Brain microvascular endothelial cell (primary cell): ENCODE results near the gene RNASE4.
A peak's percentile ranks its signal among the peaks of the same experiment; 100 is the strongest.

Experiments
- DNase-seq: peaks from one replicate; pipeline ENCODE4 v3.0.0-alpha.2; 2020
- H3K27ac ChIP-seq: fragments of 250-450 bp; sonication (Bioruptor Pico); 2 replicates; pipeline ENCODE4 v1.5.1; 2020; ENCODE audit warnings: mild to moderate bottlenecking, moderate library complexity
- H3K27me3 ChIP-seq: fragments of 250-450 bp; sonication (Bioruptor Pico); replicated peaks from 2 replicates; pipeline ENCODE4 v1.5.1; 2020; ENCODE audit warnings: mild to moderate bottlenecking
- H3K36me3 ChIP-seq: fragments of 250-450 bp; sonication (Bioruptor Pico); replicated peaks from 2 replicates; pipeline ENCODE4 v1.5.1; 2020; ENCODE audit warnings: mild to moderate bottlenecking
- H3K4me3 ChIP-seq: 2 replicates; pipeline ENCODE4 v1.5.1; 2011; ENCODE audit warnings: low read depth, mild to moderate bottlenecking, control low read depth, low read length, moderate library complexity
- CTCF ChIP-seq: IDR thresholded peaks from 2 replicates; pipeline ENCODE4 v1.5.1; 2011; ENCODE audit warnings: low read depth, mild to moderate bottlenecking, moderate library complexity, low read length, control low read depth, inconsistent platforms; ENCODE audit errors: missing control alignments
- in situ Hi-C: cut with HindIII; loops from 2 replicates; pipeline ENCODE4 v1.10.0; 2017; ENCODE audit warnings: low sequenced_read_pairs, low pct_ligation_motif_present

Gene RNASE4

DNA sequence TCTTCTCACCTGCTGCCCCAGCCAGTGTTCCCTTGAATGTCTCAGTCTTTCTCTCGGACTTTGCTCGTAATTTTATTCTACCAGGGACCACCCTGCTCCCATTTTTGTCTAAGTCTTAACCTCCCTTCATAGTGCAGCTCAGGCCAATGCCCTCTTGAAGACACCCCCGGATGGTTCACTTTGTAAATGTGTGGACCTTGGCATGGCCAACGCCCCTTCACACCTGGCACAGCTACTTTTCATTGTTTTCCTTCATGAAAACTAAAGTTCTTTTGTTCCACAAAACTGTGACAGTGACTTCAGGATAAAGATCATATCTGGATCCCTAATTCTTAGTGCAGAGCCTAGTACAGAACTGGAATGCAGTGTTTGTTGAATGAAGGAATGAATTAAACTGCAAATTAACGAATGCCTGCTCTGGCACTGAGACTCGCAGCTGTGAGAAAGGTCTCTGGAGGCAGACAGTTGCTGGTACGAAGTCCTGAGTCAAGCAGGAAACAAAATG, 3.5 kb upstream of the RNASE4 start:
- H3K36me3 ChIP-seq: no peaks in the 10 kb centered on the region
- in situ Hi-C loops: no loop called here
- no peak for DNase-seq
- peak overlapping the region; percentile 98 for H3K27ac ChIP-seq
- H3K4me3 ChIP-seq: peak overlapping the region; percentile 88
- TF ChIP-seq CTCF: no peak
- no peaks in the 10 kb centered on the region for H3K27me3 ChIP-seq

DNA sequence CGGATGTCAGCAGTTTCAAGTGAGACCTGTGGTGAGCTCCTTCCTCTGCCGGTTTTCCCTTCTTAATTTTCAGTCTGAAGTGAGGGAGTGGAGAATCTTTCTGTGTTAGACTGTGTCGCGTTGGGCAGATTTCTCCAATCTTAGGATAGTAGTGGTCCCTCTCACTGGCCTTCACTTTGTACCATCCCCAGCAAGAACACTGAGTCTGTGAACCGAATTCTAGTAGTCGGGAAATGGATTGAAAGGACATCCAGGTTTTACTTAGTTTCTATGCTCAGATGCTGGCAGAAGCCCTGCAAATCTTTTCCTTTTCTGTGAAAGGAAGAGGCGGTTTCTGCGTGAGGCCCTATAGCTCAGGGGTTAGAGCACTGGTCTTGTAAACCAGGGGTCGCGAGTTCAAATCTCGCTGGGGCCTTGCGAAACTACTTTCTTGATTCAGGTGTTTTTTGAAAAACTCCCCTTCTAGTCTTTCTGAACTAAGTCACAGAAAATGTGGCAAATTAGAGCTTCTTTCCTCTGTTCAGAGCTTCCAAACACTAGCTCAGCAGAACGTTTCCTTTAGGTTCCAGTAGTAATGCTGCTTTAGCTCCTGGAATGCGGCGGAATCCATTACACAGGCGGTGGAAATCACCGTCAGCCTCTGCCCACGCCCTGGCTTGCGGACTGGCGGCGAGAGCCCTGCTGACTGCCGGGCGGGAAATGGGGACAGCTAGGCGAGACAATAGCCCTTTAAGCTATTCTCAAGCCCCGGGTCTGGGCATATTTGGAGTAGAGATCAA, 2.8 kb upstream of the RNASE4 start:
- Histone ChIP-seq H3K36me3 (no peaks in the 10 kb centered on the region), H3K27me3 (no peaks in the 10 kb centered on the region), H3K27ac (peak overlapping the region; percentile 98), H3K4me3 (peak overlapping the region; percentile 88)
- in situ Hi-C loops: no loop called here
- peak; percentile 95 for DNase-seq
- TF ChIP-seq CTCF: no peak

DNA sequence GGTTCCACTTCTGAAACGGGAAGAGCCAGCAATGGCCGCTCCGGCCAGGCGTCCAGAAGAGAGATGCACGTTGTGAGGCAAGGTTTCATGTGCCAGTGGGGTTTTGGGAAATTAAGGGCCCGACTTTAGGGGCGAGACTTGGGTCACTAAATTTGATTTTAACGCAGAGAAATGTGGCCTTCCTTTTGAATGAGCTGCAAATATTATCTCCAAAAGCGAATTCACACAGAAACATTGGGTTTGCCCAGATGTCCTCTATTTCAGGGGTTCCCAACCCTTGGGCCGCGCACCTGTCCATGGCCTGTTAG, 2.3 kb upstream of the RNASE4 start:
- Histone ChIP-seq H3K36me3 (no peaks in the 10 kb centered on the region), H3K27ac (peak overlapping the region; percentile 98), H3K4me3 (peak overlapping the region; percentile 88), H3K27me3 (no peaks in the 10 kb centered on the region)
- no peak for DNase-seq
- in situ Hi-C loops: no loop called here
- no peak for TF ChIP-seq CTCF

DNA sequence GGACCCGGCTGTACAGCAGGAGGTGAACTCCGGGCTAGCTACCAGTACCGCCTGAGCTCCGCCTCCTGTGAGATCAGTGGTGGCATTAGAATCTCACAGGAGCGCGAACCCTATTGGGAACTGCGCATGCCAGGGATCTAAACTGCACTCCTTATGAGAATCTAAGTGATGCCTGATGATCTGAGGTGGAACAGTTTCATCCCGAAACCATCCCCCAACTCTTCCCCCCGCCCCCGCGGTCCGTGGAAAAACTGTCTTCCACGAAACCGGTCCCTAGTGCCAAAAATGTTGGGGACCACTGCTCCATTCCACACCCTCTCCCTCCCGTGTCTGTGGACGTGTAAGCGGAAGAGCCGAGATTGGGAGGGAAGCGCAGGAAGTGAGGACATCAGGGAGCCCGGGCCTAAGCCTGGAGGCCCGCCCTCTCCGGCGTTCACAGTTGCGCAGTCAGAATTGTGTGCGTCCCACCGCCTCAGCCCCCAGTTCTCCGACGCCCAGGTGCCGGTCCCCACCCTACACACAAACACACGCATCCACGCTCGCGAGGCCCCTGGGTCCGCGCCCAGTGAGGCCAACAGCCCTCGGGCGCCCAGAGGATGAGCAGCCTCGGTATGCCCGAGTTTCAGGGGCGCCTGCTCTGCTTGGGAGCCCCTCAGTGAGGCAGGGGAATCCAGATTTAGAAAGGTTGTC, 1.8 kb upstream of the RNASE4 start:
- peak overlapping the region; percentile 88 for H3K4me3 ChIP-seq
- H3K27me3 ChIP-seq: no peaks in the 10 kb centered on the region
- peak; percentile 85 for DNase-seq
- H3K27ac ChIP-seq: peak overlapping the region; percentile 98
- TF ChIP-seq CTCF: peak; percentile 2
- in situ Hi-C loops: no loop called here
- H3K36me3 ChIP-seq: no peaks in the 10 kb centered on the region

- in situ Hi-C loops: no loop called here
- Histone ChIP-seq H3K4me3 (peak overlapping the region; percentile 88), H3K36me3 (no peaks in the 10 kb centered on the region), H3K27me3 (no peaks in the 10 kb centered on the region), H3K27ac (peak overlapping the region; percentile 98)
- peak; percentile 90 for DNase-seq
- TF ChIP-seq CTCF: no peak
Observed at GRCh38 chr14:20683125-20683890, 1.1 kb upstream of the RNASE4 start.
